Skeletal muscle satellite cell (primary cell): ENCODE data around the gene HLCS.
A peak's percentile ranks its signal among the peaks of the same experiment; 100 is the strongest.

Experiments
- H3K27me3 ChIP-seq: 2 replicates; pipeline ENCODE4 v1.7.0; 2013; ENCODE audit warnings: low read length; ENCODE audit not compliant: control insufficient read depth, insufficient read depth
- H3K36me3 ChIP-seq: 2 replicates; pipeline ENCODE4 v1.7.0; 2013; ENCODE audit warnings: mild to moderate bottlenecking, control low read depth, low read length; ENCODE audit not compliant: insufficient read depth
- H3K4me1 ChIP-seq: 2 replicates; pipeline ENCODE4 v1.7.0; 2013; ENCODE audit warnings: low read length; ENCODE audit not compliant: control insufficient read depth, insufficient read depth
- H3K4me2 ChIP-seq: 2 replicates; pipeline ENCODE4 v1.7.0; 2013; ENCODE audit warnings: mild to moderate bottlenecking, low read length
- H3K4me3 ChIP-seq: 2 replicates; pipeline ENCODE4 v1.7.0; 2013; ENCODE audit warnings: low read length
- H3K9ac ChIP-seq: 2 replicates; pipeline ENCODE4 v1.7.0; 2013; ENCODE audit warnings: mild to moderate bottlenecking, low read depth, low read length, moderate library complexity
- H3K9me3 ChIP-seq: replicated peaks from 2 replicates; pipeline ENCODE4 v1.7.0; 2013; ENCODE audit warnings: mild to moderate bottlenecking, control low read depth, low read length

The HLCS gene

DNA sequence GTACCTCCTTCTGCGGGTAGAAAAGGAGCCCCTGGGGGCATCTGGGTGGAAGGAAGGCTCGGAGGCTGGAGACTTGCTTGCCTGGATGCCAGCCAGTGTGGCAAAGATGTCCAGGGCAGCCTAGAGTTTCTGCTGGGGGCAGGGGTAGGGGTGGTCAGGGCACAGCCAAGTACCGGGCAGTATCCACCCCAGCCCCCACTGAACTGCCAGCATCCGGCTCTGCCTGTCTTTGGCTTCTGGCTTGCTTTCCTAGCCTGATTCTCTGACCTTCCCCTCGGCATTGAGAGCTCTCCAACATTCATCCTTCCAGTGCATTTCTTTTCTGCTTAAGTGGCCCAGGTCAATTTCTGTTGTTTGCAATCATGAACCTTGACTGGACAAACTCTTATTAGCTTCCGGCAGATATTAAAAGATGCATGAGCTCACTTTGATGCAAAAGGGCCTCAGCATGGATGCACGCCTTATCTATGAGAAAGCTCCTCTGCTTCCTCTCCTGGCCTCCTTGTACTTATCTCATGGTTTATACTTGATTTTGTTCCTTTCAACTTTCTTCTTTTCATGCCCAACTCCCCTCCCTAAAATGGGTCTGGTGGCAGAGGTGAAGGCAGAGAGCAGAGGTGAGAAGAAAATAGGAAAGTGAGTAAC, 116.9 kb downstream of the HLCS start:
- Histone ChIP-seq H3K27me3 (no peaks in the 10 kb centered on the region), H3K9me3 (no peaks in the 10 kb centered on the region), H3K4me3 (no peak overlapping the region), H3K36me3 (no peaks in the 10 kb centered on the region), H3K4me2 (no peak overlapping the region), H3K9ac (no peak overlapping the region), H3K4me1 (peaks cover 29% of the 10 kb centered on the region)

DNA sequence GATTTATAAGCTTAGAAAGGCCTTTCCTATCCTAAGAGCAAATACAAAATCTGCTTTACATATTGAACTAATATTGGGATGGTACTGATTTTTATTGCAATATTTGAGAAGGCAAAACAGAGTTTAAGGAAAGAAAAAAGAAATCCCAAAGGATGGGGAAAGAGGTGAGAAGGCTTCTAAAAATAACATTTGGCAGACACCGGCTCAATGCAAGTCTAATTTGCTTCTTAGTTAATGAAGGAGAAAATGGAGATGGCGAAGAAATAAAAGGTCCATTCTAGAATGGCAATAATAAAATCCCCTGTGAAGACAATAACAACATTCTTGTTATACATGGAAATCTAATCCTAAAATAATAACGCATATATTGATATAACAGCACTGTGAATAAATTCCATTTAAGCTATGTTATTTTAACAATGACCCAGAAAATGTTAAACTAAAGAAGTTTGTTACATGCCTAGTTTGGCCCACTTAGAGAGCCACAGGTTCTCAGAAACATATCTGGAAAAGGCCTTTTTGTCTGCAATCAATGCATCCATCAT, 117.7 kb downstream of the HLCS start:
- Histone ChIP-seq H3K4me3 (no peak overlapping the region), H3K27me3 (no peaks in the 10 kb centered on the region), H3K9ac (no peak overlapping the region), H3K9me3 (no peaks in the 10 kb centered on the region), H3K4me1 (peaks cover 29% of the 10 kb centered on the region), H3K36me3 (no peaks in the 10 kb centered on the region), H3K4me2 (no peak overlapping the region)

DNA sequence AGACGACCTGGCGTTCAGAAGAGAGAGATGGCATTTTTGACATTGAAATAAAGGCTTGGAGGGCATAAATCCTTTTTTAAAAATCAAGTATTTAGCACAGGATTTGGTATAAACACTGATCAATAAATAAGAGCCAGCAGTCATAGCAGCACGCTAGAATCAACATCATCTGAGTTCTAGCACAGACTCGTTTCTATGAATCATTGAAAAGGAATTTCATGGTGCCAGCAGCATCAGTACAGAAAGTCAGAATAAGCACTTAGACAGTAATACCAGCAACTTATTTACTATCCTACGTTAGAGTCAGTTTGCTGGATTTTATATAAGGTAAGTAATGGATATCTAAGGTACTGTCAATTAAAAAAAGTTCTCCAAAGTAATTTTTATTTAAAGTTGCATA, 119.3 kb downstream of the HLCS start:
- peaks cover 29% of the 10 kb centered on the region for H3K4me1 ChIP-seq
- H3K27me3 ChIP-seq = no peaks in the 10 kb centered on the region
- peak overlapping the region; percentile 69 for H3K9ac ChIP-seq
- no peaks in the 10 kb centered on the region for H3K36me3 ChIP-seq
- no peaks in the 10 kb centered on the region for H3K9me3 ChIP-seq
- peak overlapping the region; percentile 76 for H3K4me2 ChIP-seq
- H3K4me3 ChIP-seq = no peak overlapping the region

DNA sequence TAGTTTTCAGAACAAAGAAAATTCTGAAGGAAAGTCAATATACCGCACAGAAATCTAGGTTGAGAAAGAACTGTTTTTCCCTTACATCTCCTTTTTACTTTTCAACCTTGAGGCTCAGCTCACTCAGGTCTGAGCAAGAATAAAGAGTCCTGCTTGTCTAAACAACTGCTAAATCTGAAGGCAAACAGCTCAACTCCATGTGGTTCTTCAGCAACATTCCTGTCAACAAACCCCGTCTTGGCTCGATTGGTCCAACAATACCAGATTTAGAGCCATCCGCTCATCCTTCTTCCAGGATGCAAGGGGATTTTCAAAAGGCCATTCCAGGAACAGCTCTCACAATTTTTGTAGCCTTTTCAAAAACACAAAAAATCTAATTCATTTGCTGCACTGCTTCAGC, 119.8 kb downstream of the HLCS start:
- Histone ChIP-seq H3K36me3 (no peaks in the 10 kb centered on the region), H3K9me3 (no peaks in the 10 kb centered on the region), H3K9ac (peak overlapping the region; percentile 69), H3K4me3 (no peak overlapping the region), H3K4me1 (peaks cover 29% of the 10 kb centered on the region), H3K27me3 (no peaks in the 10 kb centered on the region), H3K4me2 (peak overlapping the region; percentile 76)

DNA sequence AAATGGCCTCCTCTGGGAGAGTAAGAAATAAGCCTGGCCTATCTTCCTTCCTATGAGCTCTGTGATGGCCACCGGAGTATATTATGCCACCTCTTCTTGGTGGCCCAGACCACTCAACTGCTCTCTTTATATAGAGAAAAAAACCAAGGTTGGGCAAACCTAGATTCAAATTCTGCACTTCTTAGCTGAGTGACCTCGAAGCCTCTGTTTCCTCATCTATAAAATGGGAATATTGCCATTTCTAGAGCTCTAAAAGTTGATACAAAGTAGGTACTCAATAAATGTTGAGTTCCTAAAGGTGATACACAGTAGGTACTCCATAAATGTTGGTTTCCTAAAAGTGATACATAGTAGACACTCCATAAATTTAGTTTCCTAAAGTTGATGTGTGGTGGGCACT, 120.7 kb downstream of the HLCS start:
- H3K9me3 ChIP-seq = no peaks in the 10 kb centered on the region
- no peaks in the 10 kb centered on the region for H3K27me3 ChIP-seq
- peaks cover 29% of the 10 kb centered on the region for H3K4me1 ChIP-seq

DNA sequence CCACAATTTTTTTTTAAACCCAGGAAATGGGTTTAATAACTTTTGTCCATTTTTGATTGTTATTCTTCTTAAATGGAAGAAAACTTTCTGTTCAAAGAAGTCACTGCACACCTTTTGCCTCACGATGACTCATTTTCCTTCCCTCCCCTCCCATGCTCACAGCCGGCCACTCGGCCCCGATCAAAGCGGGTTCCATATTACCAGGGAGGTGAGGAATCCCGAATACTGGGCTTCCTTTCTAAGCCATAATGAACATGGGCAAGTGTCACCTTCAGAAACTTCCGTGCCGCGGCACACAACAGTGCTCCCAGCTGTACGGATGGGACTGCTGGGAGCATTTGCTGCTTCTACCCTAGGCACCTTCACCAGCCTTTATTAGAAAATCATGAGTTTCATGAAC, 121.4 kb downstream of the HLCS start:
- H3K9me3 ChIP-seq = no peaks in the 10 kb centered on the region
- H3K4me3 ChIP-seq = no peak overlapping the region
- no peaks in the 10 kb centered on the region for H3K36me3 ChIP-seq
- H3K9ac ChIP-seq = no peak overlapping the region
- H3K4me1 ChIP-seq = peaks cover 26% of the 10 kb centered on the region
- no peaks in the 10 kb centered on the region for H3K27me3 ChIP-seq
- no peak overlapping the region for H3K4me2 ChIP-seq

More for the DNA sequence above, 120.7 kb downstream of the HLCS start:
- no peak overlapping the region for H3K9ac ChIP-seq
- no peak overlapping the region for H3K4me2 ChIP-seq
- no peaks in the 10 kb centered on the region for H3K36me3 ChIP-seq
- H3K4me3 ChIP-seq = no peak overlapping the region

DNA sequence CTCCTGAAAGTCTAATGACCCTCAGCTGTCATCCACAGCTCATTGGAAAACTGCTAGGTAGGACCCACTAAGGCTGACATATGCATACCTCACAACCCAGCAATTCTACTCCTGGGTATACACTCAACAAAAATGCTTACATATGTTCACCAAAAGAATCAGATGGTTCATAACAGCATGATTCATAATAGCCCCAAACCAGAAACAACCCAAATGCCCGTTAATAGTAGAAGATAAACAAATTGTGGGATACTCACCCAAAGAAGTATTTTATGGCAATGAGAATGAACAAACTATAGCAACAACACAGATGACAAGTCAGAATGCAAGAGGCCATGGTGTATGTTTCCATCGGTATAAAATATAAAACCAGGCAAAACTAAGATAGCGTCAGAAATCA, 124.6 kb downstream of the HLCS start:
- H3K4me2 ChIP-seq = no peak overlapping the region
- no peaks in the 10 kb centered on the region for H3K27me3 ChIP-seq
- peaks cover 14% of the 10 kb centered on the region for H3K4me1 ChIP-seq
- H3K36me3 ChIP-seq = no peaks in the 10 kb centered on the region
- H3K4me3 ChIP-seq = no peak overlapping the region
- H3K9me3 ChIP-seq = no peaks in the 10 kb centered on the region
- H3K9ac ChIP-seq = no peak overlapping the region

DNA sequence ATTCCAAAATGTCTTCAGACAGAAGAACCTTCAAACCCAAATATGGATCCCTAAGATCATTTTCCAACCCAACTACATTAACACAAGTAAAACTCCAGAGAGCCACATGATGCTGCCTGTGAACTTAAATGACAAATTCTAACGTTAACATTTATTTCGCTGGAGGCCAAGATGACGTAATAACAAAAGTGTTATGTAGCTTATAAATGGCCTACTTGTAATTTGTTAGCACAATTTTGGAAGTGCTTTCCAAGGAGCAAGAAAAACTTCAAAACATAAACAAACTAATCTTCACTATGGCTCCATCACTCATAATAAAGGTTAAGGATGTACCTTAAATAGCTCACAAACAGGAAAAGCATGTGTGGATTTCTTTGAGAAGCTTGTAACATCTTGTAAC, 126.7 kb downstream of the HLCS start:
- H3K4me2 ChIP-seq = no peak overlapping the region
- H3K4me3 ChIP-seq = no peak overlapping the region
- no peaks in the 10 kb centered on the region for H3K36me3 ChIP-seq
- H3K9ac ChIP-seq = no peak overlapping the region
- peaks cover 15% of the 10 kb centered on the region for H3K4me1 ChIP-seq
- H3K27me3 ChIP-seq = no peaks in the 10 kb centered on the region
- no peaks in the 10 kb centered on the region for H3K9me3 ChIP-seq

DNA sequence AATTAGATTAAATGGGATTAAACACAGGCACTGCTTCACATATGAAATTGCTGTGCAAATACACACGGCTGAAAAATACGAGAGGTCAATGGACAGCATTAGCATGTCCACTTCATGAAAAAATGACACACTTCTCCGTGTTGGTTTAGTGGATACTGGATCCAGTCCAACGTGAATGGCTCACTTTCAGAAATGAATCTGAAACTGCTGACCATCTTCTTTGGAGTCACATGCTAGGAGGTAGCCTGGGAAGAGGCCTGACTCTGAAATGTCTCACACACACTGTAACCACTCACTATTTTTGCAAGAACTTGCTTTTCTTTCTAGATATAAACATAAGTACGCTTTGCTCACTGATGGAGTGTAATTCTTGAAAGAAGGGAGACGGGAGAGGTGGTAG, 127.3 kb downstream of the HLCS start:
- Histone ChIP-seq H3K4me3 (no peak overlapping the region), H3K9me3 (no peaks in the 10 kb centered on the region), H3K4me2 (peak overlapping the region; percentile 16), H3K27me3 (no peaks in the 10 kb centered on the region), H3K36me3 (no peaks in the 10 kb centered on the region), H3K4me1 (peaks cover 15% of the 10 kb centered on the region), H3K9ac (no peak overlapping the region)

DNA sequence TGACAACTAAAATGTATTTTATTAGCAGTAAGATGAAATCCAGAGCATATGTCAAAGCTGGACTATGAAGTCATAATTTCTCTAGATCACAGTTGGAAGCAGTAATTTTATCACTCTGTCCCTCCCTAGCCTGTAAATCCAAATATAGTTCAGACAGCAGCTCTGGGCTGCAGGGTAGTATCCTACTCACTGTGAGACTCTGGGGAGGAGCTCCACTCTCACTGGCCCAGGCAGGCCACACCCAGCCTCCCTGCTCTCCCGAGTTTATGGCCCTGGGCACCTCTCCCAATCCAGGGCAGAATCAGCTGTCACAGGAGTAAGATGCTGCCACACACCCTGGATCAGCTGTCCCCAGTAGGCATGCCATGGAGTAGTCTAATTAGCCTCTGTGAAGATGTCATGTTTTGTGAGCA, 131.1 kb downstream of the HLCS start:
- Histone ChIP-seq H3K36me3 (no peaks in the 10 kb centered on the region), H3K9ac (no peak overlapping the region), H3K27me3 (no peaks in the 10 kb centered on the region), H3K4me3 (no peak overlapping the region), H3K4me2 (no peak overlapping the region), H3K4me1 (peaks cover 15% of the 10 kb centered on the region), H3K9me3 (no peaks in the 10 kb centered on the region)

DNA sequence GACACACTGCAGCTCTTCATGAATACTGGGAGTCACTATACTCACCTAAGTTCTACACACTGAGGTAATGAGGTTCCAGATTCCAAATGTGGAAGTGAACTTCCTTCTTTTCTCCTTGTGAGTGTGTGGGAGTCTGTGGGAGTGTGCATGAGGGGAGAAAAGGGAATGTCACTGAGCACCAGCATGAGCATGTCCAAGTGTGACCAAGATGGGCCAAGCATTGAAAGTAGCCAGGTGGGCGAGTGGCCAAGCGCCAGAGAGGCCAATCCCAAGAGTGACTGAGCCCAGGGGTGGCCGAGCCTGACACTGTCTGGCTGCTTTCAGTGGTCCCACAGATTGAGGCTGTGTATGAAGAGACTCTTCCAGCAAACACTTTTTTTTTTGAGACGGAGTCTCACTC, 132.3 kb downstream of the HLCS start:
- H3K36me3 ChIP-seq = no peaks in the 10 kb centered on the region

DNA sequence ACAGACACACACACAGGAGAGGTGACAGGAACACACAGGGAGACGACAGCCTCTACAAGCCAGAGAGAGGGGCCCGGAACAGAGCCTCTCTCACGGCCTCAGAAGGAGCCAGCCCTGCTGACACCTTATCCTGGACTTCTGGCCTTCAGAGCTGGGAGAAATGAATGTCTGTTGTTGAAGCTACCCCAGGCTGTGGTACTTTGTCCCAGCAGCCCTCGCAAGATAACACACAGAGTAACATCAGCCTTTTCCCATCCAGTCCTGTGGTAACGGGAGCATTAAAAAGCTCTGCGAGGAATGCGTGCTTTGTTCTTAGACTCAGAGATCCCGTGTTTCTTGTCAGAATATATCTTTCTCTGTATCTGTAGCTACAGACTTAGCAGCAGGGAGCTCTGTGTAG, 136.4 kb downstream of the HLCS start:
- no peaks in the 10 kb centered on the region for H3K27me3 ChIP-seq
- H3K9me3 ChIP-seq = no peaks in the 10 kb centered on the region
- H3K4me2 ChIP-seq = no peak overlapping the region
- H3K4me1 ChIP-seq = peaks cover 4% of the 10 kb centered on the region
- H3K36me3 ChIP-seq = no peaks in the 10 kb centered on the region
- H3K4me3 ChIP-seq = no peak overlapping the region
- H3K9ac ChIP-seq = no peak overlapping the region

More for the DNA sequence above, 132.3 kb downstream of the HLCS start:
- no peak overlapping the region for H3K9ac ChIP-seq
- no peak overlapping the region for H3K4me3 ChIP-seq
- H3K27me3 ChIP-seq = no peaks in the 10 kb centered on the region
- H3K9me3 ChIP-seq = no peaks in the 10 kb centered on the region
- peaks cover 10% of the 10 kb centered on the region for H3K4me1 ChIP-seq
- H3K4me2 ChIP-seq = no peak overlapping the region
